Measurements from ENCODE around the gene NSMF.

- TF ChIP-seq CTCF (conservative IDR thresholded peaks at IDR 0.05; ENCODE audit: low read length) (no peak), EZH2phosphoT487 (IDR thresholded peaks at IDR 0.05; ENCODE audit: borderline replicate concordance) (no peak)
These were observed 2.2 kb upstream of the NSMF start for GRCh38 chr9:137461316-137461662.
